ENCODE results near the gene FBXL16. TPM values are rescaled to one million over a fixed set of nuclear protein-coding genes. Genes with fewer than 3 reads are reported as not detected.

FBXL16 gene
- total RNA-seq, 4 donors from 2014 or later, result 0.48 to 0.75 (median 0.56) TPM; not detected in 1

DNA sequence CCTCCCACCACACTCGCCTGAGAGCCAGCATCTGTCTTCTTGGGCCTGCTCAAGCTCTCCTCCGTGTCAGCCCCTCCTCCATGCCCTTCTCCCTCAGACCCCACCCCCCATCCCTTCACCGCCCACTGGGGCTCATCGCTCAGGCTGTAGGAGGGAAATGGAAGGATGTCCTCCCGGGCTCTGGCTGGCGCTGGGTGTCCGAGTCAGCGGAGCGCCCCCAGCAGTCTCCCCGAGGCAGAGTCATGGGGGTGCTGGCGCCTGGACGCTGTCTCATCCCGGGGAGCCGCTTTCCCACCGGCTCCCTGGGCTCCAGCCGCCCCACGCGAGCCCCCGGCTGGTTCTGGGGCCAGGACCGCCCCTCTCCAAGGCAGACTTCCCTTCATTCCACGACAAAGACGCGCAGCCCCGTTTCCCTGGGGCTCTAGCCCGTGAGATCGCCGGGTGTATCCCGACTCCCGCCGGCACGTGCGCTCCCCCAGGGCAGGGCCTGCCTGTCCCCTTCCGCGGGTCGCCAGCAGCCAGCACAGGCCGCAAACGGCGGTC, 14.9 kb upstream of the FBXL16 start:
- DNase-seq (ENCODE audit: low spot score), result no peak
- TF ChIP-seq, protein P1, sequence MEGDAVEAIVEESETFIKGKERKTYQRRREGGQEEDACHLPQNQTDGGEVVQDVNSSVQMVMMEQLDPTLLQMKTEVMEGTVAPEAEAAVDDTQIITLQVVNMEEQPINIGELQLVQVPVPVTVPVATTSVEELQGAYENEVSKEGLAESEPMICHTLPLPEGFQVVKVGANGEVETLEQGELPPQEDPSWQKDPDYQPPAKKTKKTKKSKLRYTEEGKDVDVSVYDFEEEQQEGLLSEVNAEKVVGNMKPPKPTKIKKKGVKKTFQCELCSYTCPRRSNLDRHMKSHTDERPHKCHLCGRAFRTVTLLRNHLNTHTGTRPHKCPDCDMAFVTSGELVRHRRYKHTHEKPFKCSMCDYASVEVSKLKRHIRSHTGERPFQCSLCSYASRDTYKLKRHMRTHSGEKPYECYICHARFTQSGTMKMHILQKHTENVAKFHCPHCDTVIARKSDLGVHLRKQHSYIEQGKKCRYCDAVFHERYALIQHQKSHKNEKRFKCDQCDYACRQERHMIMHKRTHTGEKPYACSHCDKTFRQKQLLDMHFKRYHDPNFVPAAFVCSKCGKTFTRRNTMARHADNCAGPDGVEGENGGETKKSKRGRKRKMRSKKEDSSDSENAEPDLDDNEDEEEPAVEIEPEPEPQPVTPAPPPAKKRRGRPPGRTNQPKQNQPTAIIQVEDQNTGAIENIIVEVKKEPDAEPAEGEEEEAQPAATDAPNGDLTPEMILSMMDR (IDR thresholded peaks at IDR 0.05), result no peak
- ATAC-seq (ENCODE audit: low FRiP score), result peak; percentile 15

DNA sequence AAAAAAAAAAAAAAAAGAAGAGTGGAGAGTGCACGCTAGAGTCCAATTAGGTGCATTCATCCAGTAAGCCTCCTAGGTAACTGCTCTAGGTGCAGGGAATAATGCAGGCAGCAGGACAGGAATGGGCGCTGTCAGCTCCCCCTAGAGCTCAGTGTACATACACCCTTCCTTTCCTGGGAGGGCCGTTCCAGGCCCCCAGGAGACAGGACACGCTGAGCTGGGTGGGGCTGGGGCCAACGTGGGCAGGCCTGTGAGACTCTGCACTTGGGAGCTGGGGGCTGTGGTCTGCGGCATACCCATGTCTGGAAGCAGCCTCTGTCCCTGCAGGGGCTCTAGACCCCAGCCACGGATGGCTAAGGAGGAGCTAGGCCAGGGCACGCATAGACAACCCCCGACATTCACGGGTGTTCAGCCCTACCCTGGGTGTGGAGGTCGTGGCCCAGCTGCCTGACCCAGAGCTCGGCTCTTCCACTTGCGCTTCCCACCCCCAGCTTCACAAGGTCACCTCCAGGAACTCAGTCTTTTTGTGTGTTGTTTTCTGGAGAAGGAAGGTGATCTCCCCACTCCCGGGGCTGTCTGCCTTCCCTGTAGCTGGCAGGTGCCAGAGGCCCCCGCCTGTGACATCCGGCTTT, 14.3 kb upstream of the FBXL16 start:
- ATAC-seq (ENCODE audit: low FRiP score) (no peak), DNase-seq (ENCODE audit: low spot score) (no peak)
- TF ChIP-seq, protein P1 (IDR thresholded peaks at IDR 0.05), result no peak

DNA sequence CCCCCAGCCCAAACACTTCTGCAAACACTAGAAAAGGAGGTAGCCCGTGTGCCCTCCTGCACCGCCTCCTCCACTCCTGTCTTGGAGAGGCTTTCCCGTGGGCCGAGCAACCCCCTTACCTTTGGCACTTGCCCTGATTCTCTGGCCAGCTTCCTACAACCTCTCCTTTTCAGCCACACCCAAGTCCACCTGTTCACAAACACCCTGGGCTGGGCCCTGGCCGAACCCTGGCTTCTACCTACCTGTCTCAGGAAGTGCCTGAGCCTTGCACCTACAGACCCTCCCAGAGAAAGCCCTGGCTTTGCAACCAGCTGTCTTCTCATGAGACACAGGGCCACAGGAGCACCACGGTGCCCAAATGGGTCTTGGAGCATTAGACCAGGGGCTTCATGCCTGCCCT, 13.3 kb upstream of the FBXL16 start:
- ATAC-seq (ENCODE audit: low FRiP score), result no peak
- DNase-seq (ENCODE audit: low spot score), result no peak
- TF ChIP-seq, protein P1 (IDR thresholded peaks at IDR 0.05), result no peak

DNA sequence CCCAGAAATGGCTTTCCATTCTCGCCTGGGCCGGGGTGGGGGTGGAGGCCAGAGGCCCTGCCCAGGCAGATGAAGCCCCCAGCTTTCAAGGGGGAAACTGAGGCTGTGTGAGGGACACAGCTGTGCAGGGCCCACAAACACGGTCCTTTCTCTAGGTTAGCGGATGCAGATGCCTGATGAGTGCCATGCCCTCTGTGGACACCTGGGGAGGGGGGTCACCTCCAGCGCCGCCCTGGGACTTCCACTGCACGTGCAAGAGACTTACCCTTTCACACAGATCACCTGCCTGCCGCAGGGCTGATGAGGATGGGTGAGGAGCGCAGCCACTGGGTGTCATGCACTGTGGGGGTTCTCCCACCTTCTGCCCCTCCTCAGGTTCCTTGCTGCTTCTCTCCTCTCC, 12.8 kb upstream of the FBXL16 start:
- TF ChIP-seq, protein P1 (IDR thresholded peaks at IDR 0.05), result no peak
- DNase-seq (ENCODE audit: low spot score) (no peak), ATAC-seq (ENCODE audit: low FRiP score) (no peak)

DNA sequence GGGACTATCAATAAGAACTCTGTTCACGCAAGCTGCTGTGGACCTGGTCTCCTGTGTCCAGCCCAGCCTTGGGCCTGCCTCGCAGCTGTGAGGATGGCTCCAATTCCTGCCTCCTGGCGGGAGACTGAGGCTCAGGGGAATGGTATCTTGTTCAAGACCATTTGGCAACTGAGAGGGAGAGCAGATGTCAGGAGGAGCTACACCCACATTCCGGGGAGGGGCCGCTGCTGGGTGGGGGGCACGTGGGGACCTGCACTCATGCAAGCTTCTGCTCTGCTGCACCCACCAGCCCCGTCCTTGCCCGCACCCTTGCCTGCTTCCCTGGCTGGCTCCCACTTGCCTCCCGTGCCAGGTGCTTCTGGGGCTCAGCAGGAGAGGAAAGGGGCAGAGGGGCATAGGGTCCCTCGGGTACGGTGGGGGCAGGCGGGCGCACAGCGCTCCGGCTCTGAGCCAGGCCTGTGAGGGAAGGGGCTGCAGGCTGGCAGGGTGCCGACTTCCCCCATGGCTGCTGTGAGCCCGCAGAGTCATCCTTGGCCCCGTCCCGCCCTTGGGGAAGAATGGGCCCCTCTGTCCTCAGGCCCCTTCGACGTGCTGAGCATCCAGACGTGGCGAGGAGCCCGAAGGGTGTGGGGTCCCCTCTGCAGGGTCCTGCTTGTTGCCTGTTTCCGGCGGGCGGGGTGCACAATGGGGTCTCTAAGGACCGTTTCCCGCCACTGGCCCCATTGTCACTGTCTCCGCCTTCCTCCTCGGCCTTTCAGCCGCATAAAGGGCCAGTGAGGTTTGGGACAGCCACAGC, 12.0 kb upstream of the FBXL16 start:
- DNase-seq (ENCODE audit: low spot score) (no peak), ATAC-seq (ENCODE audit: low FRiP score) (no peak)
- TF ChIP-seq, protein P1 (IDR thresholded peaks at IDR 0.05), result no peak

DNA sequence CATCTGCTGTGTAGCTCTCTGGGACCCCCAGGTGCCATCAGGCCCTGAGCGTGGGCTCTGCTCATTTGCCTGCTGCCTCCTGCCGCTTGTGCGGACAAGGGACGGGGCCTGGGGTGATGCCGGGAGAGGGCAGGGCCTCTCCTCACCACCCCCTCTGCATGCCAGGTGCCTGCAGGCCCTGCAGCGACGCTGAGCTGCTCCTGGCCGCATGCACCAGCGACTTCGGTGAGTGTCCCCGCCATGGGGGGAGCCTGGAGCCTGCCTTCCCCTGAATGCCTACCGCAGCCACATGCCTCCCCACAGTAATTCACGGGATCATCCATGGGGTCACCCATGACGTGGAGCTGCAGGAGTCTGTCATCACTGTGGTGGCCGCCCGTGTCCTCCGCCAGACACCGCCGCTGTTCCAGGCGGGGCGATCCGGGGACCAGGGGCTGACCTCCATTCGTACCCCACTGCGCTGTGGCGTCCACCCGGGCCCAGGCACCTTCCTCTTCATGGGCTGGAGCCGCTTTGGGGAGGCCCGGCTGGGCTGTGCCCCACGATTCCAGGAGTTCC, 11.2 kb upstream of the FBXL16 start:
- ATAC-seq (ENCODE audit: low FRiP score) (no peak), DNase-seq (ENCODE audit: low spot score) (no peak)
- TF ChIP-seq, protein P1 (IDR thresholded peaks at IDR 0.05), result no peak
